H9 (cell line): ENCODE measurements around the gene OLA1. TPM values are rescaled to one million over a fixed set of nuclear protein-coding genes. Genes with fewer than 3 reads are reported as not detected.
A peak's percentile ranks its signal among the peaks of the same experiment; 100 is the strongest.

Source experiments
- DNase-seq: peaks from one replicate; pipeline ENCODE4 v3.0.0-alpha.2; 2017
- H2AFZ ChIP-seq: one replicate; pipeline ENCODE4 v1.6.1; 2013; ENCODE audit warnings: mild to moderate bottlenecking, low read length, control low read depth, moderate library complexity
- H2AK5ac ChIP-seq: 2 replicates; pipeline ENCODE4 v1.6.1; 2013; ENCODE audit warnings: low read length, control low read depth, mixed read lengths; ENCODE audit not compliant: insufficient read length
- H2BK120ac ChIP-seq: one replicate; pipeline ENCODE4 v1.6.1; 2013; ENCODE audit warnings: low read depth, mild to moderate bottlenecking, low read length, control low read depth, inconsistent platforms; ENCODE audit not compliant: poor library complexity, severe bottlenecking
- H2BK12ac ChIP-seq: 2 replicates; pipeline ENCODE4 v1.6.1; 2013; ENCODE audit warnings: low read length, control low read depth, mixed read lengths, low read depth; ENCODE audit not compliant: insufficient read length
- H2BK15ac ChIP-seq: 2 replicates; pipeline ENCODE4 v1.6.1; 2013; ENCODE audit warnings: low read depth, low read length, control low read depth
- H2BK20ac ChIP-seq: one replicate; pipeline ENCODE4 v1.6.1; 2013; ENCODE audit warnings: low read depth, mild to moderate bottlenecking, low read length, control low read depth, inconsistent platforms; ENCODE audit not compliant: poor library complexity, severe bottlenecking
- H2BK5ac ChIP-seq: 2 replicates; pipeline ENCODE4 v1.6.1; 2013; ENCODE audit warnings: low read length, control low read depth, mixed read lengths; ENCODE audit not compliant: insufficient read length
- H3K14ac ChIP-seq: 2 replicates; pipeline ENCODE4 v1.6.1; 2013; ENCODE audit warnings: low read length, control low read depth; ENCODE audit not compliant: insufficient read depth
- H3K18ac ChIP-seq: 2 replicates; pipeline ENCODE4 v1.6.1; 2013; ENCODE audit warnings: low read depth, mild to moderate bottlenecking, mixed read lengths, low read length, control low read depth; ENCODE audit not compliant: insufficient read length
- H3K23ac ChIP-seq: 2 replicates; pipeline ENCODE4 v1.6.1; 2013; ENCODE audit warnings: low read length, control low read depth, mixed read lengths, low read depth; ENCODE audit not compliant: insufficient read length
- H3K23me2 ChIP-seq: 2 replicates; pipeline ENCODE4 v1.6.1; 2013; ENCODE audit warnings: low read depth, mild to moderate bottlenecking, mixed read lengths, low read length, control low read depth; ENCODE audit not compliant: insufficient read length, poor library complexity, severe bottlenecking
- H3K27ac ChIP-seq: 2 replicates; pipeline ENCODE4 v1.5.1; 2013; ENCODE audit warnings: low read length, control low read depth, mixed read lengths, low read depth; ENCODE audit not compliant: insufficient read length
- H3K27me3 ChIP-seq: 2 replicates; pipeline ENCODE4 v1.6.1; 2013; ENCODE audit warnings: low read length, control low read depth, inconsistent platforms; ENCODE audit not compliant: insufficient read depth
- H3K4ac ChIP-seq: 2 replicates; pipeline ENCODE4 v1.6.1; 2013; ENCODE audit warnings: low read depth, mild to moderate bottlenecking, control low read depth, inconsistent platforms, low read length, moderate library complexity
- H3K4me1 ChIP-seq: 2 replicates; pipeline ENCODE4 v1.6.1; 2013; ENCODE audit warnings: low read length, control low read depth, inconsistent platforms; ENCODE audit not compliant: insufficient read depth
- H3K4me2 ChIP-seq: 2 replicates; pipeline ENCODE4 v1.6.1; 2013; ENCODE audit warnings: low read length, control low read depth, mixed read lengths; ENCODE audit not compliant: insufficient read length, insufficient read depth
- H3K56ac ChIP-seq: 2 replicates; pipeline ENCODE4 v1.6.1; 2013; ENCODE audit warnings: low read depth, mild to moderate bottlenecking, mixed read lengths, low read length, control low read depth; ENCODE audit not compliant: insufficient read length
- H3K79me1 ChIP-seq: 2 replicates; pipeline ENCODE4 v1.6.1; 2013; ENCODE audit warnings: low read depth, mild to moderate bottlenecking, moderate library complexity, low read length, control low read depth, inconsistent platforms; ENCODE audit not compliant: insufficient read depth, poor library complexity, severe bottlenecking
- H3K79me2 ChIP-seq: 2 replicates; pipeline ENCODE4 v1.6.1; 2013; ENCODE audit warnings: low read length, control low read depth, inconsistent platforms; ENCODE audit not compliant: insufficient read depth
- H3K9ac ChIP-seq: 2 replicates; pipeline ENCODE4 v1.6.1; 2013; ENCODE audit warnings: low read length, control low read depth, mixed read lengths; ENCODE audit not compliant: insufficient read length; ENCODE audit errors: extremely low read depth
- H3K9me3 ChIP-seq: one replicate; pipeline ENCODE4 v1.6.1; 2013; ENCODE audit warnings: low read depth, low read length, inconsistent platforms; ENCODE audit not compliant: control insufficient read depth
- H3T11ph ChIP-seq: one replicate; pipeline ENCODE4 v1.6.1; 2013; ENCODE audit warnings: mild to moderate bottlenecking, low read length, control low read depth, inconsistent platforms
- H4K20me1 ChIP-seq: one replicate; pipeline ENCODE4 v1.6.1; 2013; ENCODE audit not compliant: control insufficient read depth, insufficient read length, insufficient read depth
- H4K5ac ChIP-seq: 2 replicates; pipeline ENCODE4 v1.6.1; 2013; ENCODE audit warnings: low read depth, mild to moderate bottlenecking, mixed read lengths, low read length, control low read depth; ENCODE audit not compliant: insufficient read length
- H4K8ac ChIP-seq: replicated peaks from 2 replicates; pipeline ENCODE4 v1.6.1; 2013; ENCODE audit warnings: low read length, control low read depth, mixed read lengths, low read depth; ENCODE audit not compliant: insufficient read length
- H4K91ac ChIP-seq: 2 replicates; pipeline ENCODE4 v1.6.1; 2013; ENCODE audit warnings: low read depth, mild to moderate bottlenecking, moderate library complexity, mixed read lengths, low read length, control low read depth; ENCODE audit not compliant: insufficient read length
- H3K27ac Mint-ChIP-seq, 3 experiments: 2 replicates in 2 of 3; 3 replicates in 1 of 3; pipeline ENCODE4 v1.8.0; 2020 to 2021; ENCODE audit warnings: mixed read lengths in 3 of 3, mild to moderate bottlenecking in 1 of 3, moderate library complexity in 1 of 3
- H3K27me3 Mint-ChIP-seq: 2 replicates; pipeline ENCODE4 v1.8.0; 2021; ENCODE audit warnings: low read depth, mild to moderate bottlenecking, moderate library complexity, mixed read lengths
- H3K36me3 Mint-ChIP-seq, 3 experiments: 2 replicates in 2 of 3; 3 replicates in 1 of 3; pipeline ENCODE4 v1.8.0; 2020 to 2021; ENCODE audit warnings: low read depth in 3 of 3, mixed read lengths in 3 of 3; ENCODE audit not compliant: insufficient read depth in 1 of 3
- H3K4me1 Mint-ChIP-seq, 2 experiments: 2 replicates each; pipeline ENCODE4 v1.8.0; 2020; ENCODE audit warnings: mixed read lengths in 2 of 2
- H3K4me3 Mint-ChIP-seq, 2 experiments: 2 replicates in 1 of 2; 3 replicates in 1 of 2; pipeline ENCODE4 v1.8.0; 2020 to 2021; ENCODE audit warnings: mild to moderate bottlenecking in 2 of 2, mixed read lengths in 2 of 2, moderate library complexity in 1 of 2
- H3K9me3 Mint-ChIP-seq, 2 experiments: 2 replicates in 1 of 2; 3 replicates in 1 of 2; pipeline ENCODE4 v1.8.0; 2020; ENCODE audit warnings: mild to moderate bottlenecking in 2 of 2, mixed read lengths in 2 of 2, moderate library complexity in 1 of 2
- CTCF ChIP-seq: fragments of 200-600 bp; sonication (generic); conservative IDR thresholded peaks from 3 replicates; pipeline ENCODE4 v1.8.0; 2021; ENCODE audit warnings: antibody characterized with exemption, mild to moderate bottlenecking
- WGBS: extraction: QIAGEN DNeasy Blood & Tissue Kit; methylation state at CpG from one replicate; pipeline ENCODE4 v1.1.7; 2013; ENCODE audit warnings: missing lambda C conversion rate, low lambda C conversion rate, mixed read lengths; ENCODE audit not compliant: insufficient read length; ENCODE audit errors: extremely low coverage; 5-methylcytosine and 5-hydroxymethylcytosine counted together
- total RNA-seq: library from RNA; stranded (reverse); gene quantifications from 2 replicates; pipeline ENCODE4 v1.2.1, GENCODE V29; 2021

The OLA1 gene
- total RNA-seq, 1 experiment from 2014 or later: 133 TPM

DNA sequence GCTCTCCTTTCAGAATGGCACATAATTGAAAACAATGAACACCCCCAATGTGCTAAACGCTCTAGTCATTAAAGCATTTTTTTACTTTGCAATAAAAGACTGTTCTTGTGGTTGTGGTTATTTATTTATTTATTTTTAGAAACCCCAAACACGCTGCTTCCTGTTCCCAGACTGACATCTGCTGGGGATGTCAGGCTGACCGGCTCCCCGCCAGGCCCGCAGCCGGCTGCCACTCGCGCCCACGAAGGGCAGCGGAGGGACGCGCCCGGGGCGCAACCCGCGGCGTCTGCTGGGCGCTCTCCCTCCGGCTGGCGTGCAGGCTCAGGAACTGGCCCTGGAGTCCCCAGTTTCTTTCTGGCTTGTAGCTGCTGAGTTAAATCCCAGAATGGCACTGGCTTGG is 200.1 kb downstream of the OLA1 start:
- H2BK12ac ChIP-seq: no peak overlapping the region
- DNase-seq: no peak
- H3K4me1 Mint-ChIP-seq: peaks cover 25 to 35% of the 10 kb centered on the region in 2 experiments
- H3K9me3 ChIP-seq: no peaks in the 10 kb centered on the region
- no peak overlapping the region for H3K4ac ChIP-seq
- no peaks in the 10 kb centered on the region; a peak in 1 of 7 replicates for H3K36me3 Mint-ChIP-seq
- peaks cover 4% of the 10 kb centered on the region; the same call in 1 of the 2 replicates for H3K4me1 ChIP-seq
- H3K18ac ChIP-seq: no peak overlapping the region
- H4K20me1 ChIP-seq: no peaks in the 10 kb centered on the region
- no peaks in the 10 kb centered on the region for H3K27me3 ChIP-seq
- no peak overlapping the region for H3K4me3 Mint-ChIP-seq
- H2AK5ac ChIP-seq: no peak overlapping the region
- WGBS: no CpG with 5 or more reads among the region's 20 CpGs
- H3K23ac ChIP-seq: no peak overlapping the region
- H3K79me1 ChIP-seq: no peaks in the 10 kb centered on the region
- no peak overlapping the region for H2BK20ac ChIP-seq
- no peak overlapping the region for H3K27ac ChIP-seq
- H3K4me2 ChIP-seq: no peak overlapping the region
- H2BK5ac ChIP-seq: no peak overlapping the region
- H3K14ac ChIP-seq: peak overlapping the region; percentile 17; the same call in 1 of the 2 replicates
- H4K91ac ChIP-seq: no peak overlapping the region
- H3K27me3 Mint-ChIP-seq: no peaks in the 10 kb centered on the region
- H2AFZ ChIP-seq: no peak overlapping the region
- peak; percentile 13; the same call in 1 of the 3 replicates for TF ChIP-seq CTCF
- no peak overlapping the region for H4K5ac ChIP-seq
- H4K8ac ChIP-seq: no peak overlapping the region
- no peaks in the 10 kb centered on the region for H3K23me2 ChIP-seq
- no peaks in the 10 kb centered on the region for H3K79me2 ChIP-seq
- no peak overlapping the region for H3K56ac ChIP-seq
- no peak overlapping the region for H2BK120ac ChIP-seq
- H3K9me3 Mint-ChIP-seq: peaks cover 0 to 8% of the 10 kb centered on the region in 2 experiments; a peak in 3 of 5 replicates
- no peak overlapping the region for H3T11ph ChIP-seq
- no peak overlapping the region for H2BK15ac ChIP-seq
- H3K27ac Mint-ChIP-seq: no peak overlapping the region
- H3K9ac ChIP-seq: no peak overlapping the region
